ENCODE measurements around the gene SYNC.

- TF ChIP-seq CTCF (IDR thresholded peaks at IDR 0.05; ENCODE audit: low read length) = no peak
- no peak for TF ChIP-seq EZH2 (optimal IDR thresholded peaks at IDR 0.05; ENCODE audit: low read depth, low read length)
- TF ChIP-seq EZH2phosphoT487 (IDR thresholded peaks at IDR 0.05; ENCODE audit: low read length) = no peak
These were observed 47.2 kb upstream of the SYNC start for GRCh38 chr1:32749771-32750170.
